Measurements from ENCODE around the gene FAAP100.

DNA sequence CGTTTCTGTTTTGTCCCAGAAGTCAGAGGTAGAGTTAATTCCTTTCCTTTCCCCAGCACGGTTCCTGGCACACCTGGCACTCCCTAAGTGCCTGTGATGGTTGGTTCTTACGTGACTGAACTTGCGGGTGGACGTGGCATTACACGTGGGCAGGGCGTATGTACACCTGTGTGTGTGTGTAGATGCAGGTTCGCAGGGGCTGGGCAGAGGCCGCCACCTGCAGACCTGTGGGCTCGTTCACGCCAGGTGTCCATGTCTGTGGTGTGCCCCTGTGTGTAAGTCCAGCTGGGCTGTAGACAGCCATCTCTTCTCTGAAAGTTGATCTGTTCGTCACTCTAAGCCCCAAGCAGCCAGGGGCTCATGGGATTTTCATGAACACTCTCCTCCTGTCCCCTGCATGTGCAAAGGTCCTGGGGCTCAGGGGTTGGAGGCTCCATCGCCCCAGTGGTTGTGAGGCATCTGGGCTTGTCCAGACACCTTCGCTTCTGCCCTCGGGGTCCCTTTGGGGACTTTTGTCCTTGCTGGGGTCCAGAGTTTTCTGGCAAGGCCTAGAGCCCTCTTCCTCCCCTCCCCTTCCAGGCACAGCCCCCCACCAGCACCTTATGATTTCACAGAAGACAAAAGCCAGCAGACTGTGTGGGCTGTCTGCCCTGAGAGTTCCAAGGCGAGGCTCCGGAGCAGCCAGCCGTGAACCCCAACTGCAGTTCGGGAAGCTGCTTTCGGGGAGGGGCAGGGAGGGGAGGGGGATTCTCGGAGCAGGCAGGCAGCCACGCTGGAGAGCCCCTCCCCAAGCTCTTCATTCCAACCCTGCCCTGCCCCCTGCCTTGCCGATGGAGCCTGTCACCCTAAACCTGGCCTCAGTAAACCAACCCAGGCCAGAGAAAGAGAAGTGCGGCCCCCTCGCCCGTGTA is 29.4 kb downstream of the FAAP100 start:
- TF ChIP-seq, protein P1, sequence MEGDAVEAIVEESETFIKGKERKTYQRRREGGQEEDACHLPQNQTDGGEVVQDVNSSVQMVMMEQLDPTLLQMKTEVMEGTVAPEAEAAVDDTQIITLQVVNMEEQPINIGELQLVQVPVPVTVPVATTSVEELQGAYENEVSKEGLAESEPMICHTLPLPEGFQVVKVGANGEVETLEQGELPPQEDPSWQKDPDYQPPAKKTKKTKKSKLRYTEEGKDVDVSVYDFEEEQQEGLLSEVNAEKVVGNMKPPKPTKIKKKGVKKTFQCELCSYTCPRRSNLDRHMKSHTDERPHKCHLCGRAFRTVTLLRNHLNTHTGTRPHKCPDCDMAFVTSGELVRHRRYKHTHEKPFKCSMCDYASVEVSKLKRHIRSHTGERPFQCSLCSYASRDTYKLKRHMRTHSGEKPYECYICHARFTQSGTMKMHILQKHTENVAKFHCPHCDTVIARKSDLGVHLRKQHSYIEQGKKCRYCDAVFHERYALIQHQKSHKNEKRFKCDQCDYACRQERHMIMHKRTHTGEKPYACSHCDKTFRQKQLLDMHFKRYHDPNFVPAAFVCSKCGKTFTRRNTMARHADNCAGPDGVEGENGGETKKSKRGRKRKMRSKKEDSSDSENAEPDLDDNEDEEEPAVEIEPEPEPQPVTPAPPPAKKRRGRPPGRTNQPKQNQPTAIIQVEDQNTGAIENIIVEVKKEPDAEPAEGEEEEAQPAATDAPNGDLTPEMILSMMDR (IDR thresholded peaks at IDR 0.05): no peak
- no peak for TF ChIP-seq POLR2A (IDR thresholded peaks at IDR 0.05)
- no peak for TF ChIP-seq POLR2AphosphoS5 (IDR thresholded peaks at IDR 0.05)
- no peak for TF ChIP-seq EP300 (IDR thresholded peaks at IDR 0.05; ENCODE audit: low read depth)
